Naive thymus-derived CD8-positive, alpha-beta T cell (primary cell): ENCODE results near the gene CACNA1C. TPM values are rescaled to one million over a fixed set of nuclear protein-coding genes. Genes with fewer than 3 reads are reported as not detected.

ENCODE experiments used
- ATAC-seq, 2 donors: fragments of 150-1000 bp; cut with Tn5 transposase in 1 of 2; sonication (Bioruptor Pico), chemical (Tn5 transposase) in 1 of 2; 1 replicate in 1 of 2; 2 replicates in 1 of 2; pipeline ENCODE4 v1.10.0; 2021; ENCODE audit warnings: mild to moderate bottlenecking in 2 of 2, moderate library complexity in 2 of 2
- POLR2A ChIA-PET: fragments of 350-600 bp; sonication (Branson Sonifier 250); formaldehyde crosslinking; loops from one replicate; lab custom pipeline; 2021; ENCODE audit warnings: antibody characterized with exemption; lab: Charles Lee
- DNase-seq, 10 donors: peaks; one replicate each; pipeline versions ENCODE4 v3.0.0 to v3.0.0-alpha.2; 2020 to 2022
- H3K27ac Mint-ChIP-seq, 10 donors: one replicate each; pipeline ENCODE4 v1.8.0; 2020 to 2022; ENCODE audit warnings: mild to moderate bottlenecking in 10 of 10, mixed read lengths in 10 of 10, moderate library complexity in 4 of 10, inconsistent platforms in 1 of 10
- H3K27me3 Mint-ChIP-seq, 5 donors: one replicate each; pipeline ENCODE4 v1.8.0; 2021 to 2022; ENCODE audit warnings: mixed read lengths in 5 of 5
- H3K36me3 Mint-ChIP-seq, 3 donors: one replicate each; pipeline ENCODE4 v1.8.0; 2020 to 2022; ENCODE audit warnings: mixed read lengths in 3 of 3, mild to moderate bottlenecking in 2 of 3, inconsistent platforms in 1 of 3
- H3K4me1 Mint-ChIP-seq, 4 donors: one replicate each; pipeline ENCODE4 v1.8.0; 2021 to 2022; ENCODE audit warnings: mixed read lengths in 4 of 4
- H3K4me3 Mint-ChIP-seq, 10 donors: one replicate each; pipeline ENCODE4 v1.8.0; 2020 to 2022; ENCODE audit warnings: mild to moderate bottlenecking in 10 of 10, mixed read lengths in 10 of 10, moderate library complexity in 6 of 10, inconsistent platforms in 1 of 10
- H3K9me3 Mint-ChIP-seq, 9 donors: one replicate each; pipeline ENCODE4 v1.8.0; 2020 to 2022; ENCODE audit warnings: mixed read lengths in 9 of 9, mild to moderate bottlenecking in 3 of 9, inconsistent platforms in 1 of 9, moderate library complexity in 1 of 9
- polyA plus RNA-seq, 3 donors: library from polyadenylated mRNA; unstranded; fragments of 300-500 nt; fragmentation: Illumina TruSeq; gene quantifications; one replicate each; pipeline ENCODE4 v1.2.3, GENCODE V29; 2021
- total RNA-seq, 8 experiments: library from RNA in 2 of 8; stranded (reverse) in 2 of 8; gene quantifications; one replicate each; pipeline ENCODE4 v1.2.3 and lab custom pipeline; 2021 to 2026

Gene CACNA1C
- total and polyA plus RNA-seq, 5 experiments from 2014 or later = 0.05 to 0.21 (median 0.16) TPM

GRCh38 chr12:2387103-2387834 lies 334.5 kb downstream of the CACNA1C start:
- H3K9me3 Mint-ChIP-seq = no peaks in the 10 kb centered on the region

GRCh38 chr12:2389079-2389790 lies 336.4 kb downstream of the CACNA1C start:
- Mint-ChIP-seq H3K27ac (no peak overlapping the region), H3K4me1 (peaks cover 0 to 2% (median 0%) of the 10 kb centered on the region in 4 donors), H3K9me3 (no peaks in the 10 kb centered on the region), H3K27me3 (peaks cover 0 to 12% (median 0%) of the 10 kb centered on the region in 5 donors), H3K4me3 (no peak overlapping the region), H3K36me3 (no peaks in the 10 kb centered on the region)
- DNase-seq = no peak
- POLR2A ChIA-PET = no interaction called here
- no peak for ATAC-seq

More at GRCh38 chr12:2387103-2387834, 334.5 kb downstream of the CACNA1C start:
- DNase-seq (no peak), ATAC-seq (no peak)
- POLR2A ChIA-PET = no interaction called here
- no peaks in the 10 kb centered on the region for H3K36me3 Mint-ChIP-seq
- H3K4me1 Mint-ChIP-seq = peaks cover 0 to 11% (median 1%) of the 10 kb centered on the region in 4 donors
- H3K27ac Mint-ChIP-seq = no peak overlapping the region
- no peak overlapping the region for H3K4me3 Mint-ChIP-seq
- H3K27me3 Mint-ChIP-seq = peaks cover 0 to 12% (median 2%) of the 10 kb centered on the region in 5 donors

GRCh38 chr12:2390133-2390532 lies 337.3 kb downstream of the CACNA1C start:
- no peak for ATAC-seq
- Mint-ChIP-seq H3K4me1 (peaks cover 0 to 2% (median 0%) of the 10 kb centered on the region in 4 donors), H3K27me3 (peaks cover 0 to 7% (median 0%) of the 10 kb centered on the region in 5 donors), H3K27ac (peak overlapping the region in 1 of 10 donors; percentile 20), H3K4me3 (no peak overlapping the region), H3K36me3 (no peaks in the 10 kb centered on the region), H3K9me3 (no peaks in the 10 kb centered on the region)
- DNase-seq = no peak
- POLR2A ChIA-PET = no interaction called here

GRCh38 chr12:2390850-2391390 lies 338.1 kb downstream of the CACNA1C start:
- H3K36me3 Mint-ChIP-seq = no peaks in the 10 kb centered on the region
- no peaks in the 10 kb centered on the region for H3K9me3 Mint-ChIP-seq
- no peak for DNase-seq
- no peak overlapping the region for H3K27ac Mint-ChIP-seq
- peaks cover 0 to 2% (median 0%) of the 10 kb centered on the region in 4 donors for H3K4me1 Mint-ChIP-seq
- POLR2A ChIA-PET = no interaction called here
- no peak overlapping the region for H3K4me3 Mint-ChIP-seq
- peaks cover 0 to 7% (median 0%) of the 10 kb centered on the region in 5 donors for H3K27me3 Mint-ChIP-seq
- ATAC-seq = no peak

- no peaks in the 10 kb centered on the region for H3K9me3 Mint-ChIP-seq
- ATAC-seq = no peak
- no peak overlapping the region for H3K4me3 Mint-ChIP-seq
- POLR2A ChIA-PET = no interaction called here
- H3K27ac Mint-ChIP-seq = no peak overlapping the region
- no peak for DNase-seq
- H3K4me1 Mint-ChIP-seq = peaks cover 0 to 2% (median 0%) of the 10 kb centered on the region in 4 donors
- peaks cover 0 to 7% (median 0%) of the 10 kb centered on the region in 5 donors for H3K27me3 Mint-ChIP-seq
- H3K36me3 Mint-ChIP-seq = no peaks in the 10 kb centered on the region
These were observed 339.0 kb downstream of the CACNA1C start for GRCh38 chr12:2391740-2392331.

- Mint-ChIP-seq H3K4me1 (peaks cover 0 to 2% (median 0%) of the 10 kb centered on the region in 4 donors), H3K27ac (no peak overlapping the region), H3K9me3 (no peaks in the 10 kb centered on the region), H3K36me3 (no peaks in the 10 kb centered on the region), H3K4me3 (no peak overlapping the region), H3K27me3 (peaks cover 0 to 7% (median 0%) of the 10 kb centered on the region in 5 donors)
- ATAC-seq = no peak
- POLR2A ChIA-PET = no interaction called here
- DNase-seq = no peak
These were observed 340.2 kb downstream of the CACNA1C start for GRCh38 chr12:2393016-2393415.

- ATAC-seq = no peak
- Mint-ChIP-seq H3K27ac (no peak overlapping the region), H3K36me3 (no peaks in the 10 kb centered on the region), H3K4me1 (peaks cover 0 to 2% (median 0%) of the 10 kb centered on the region in 4 donors), H3K4me3 (no peak overlapping the region), H3K9me3 (no peaks in the 10 kb centered on the region), H3K27me3 (peaks cover 0 to 7% (median 0%) of the 10 kb centered on the region in 5 donors)
- peak in 1 of 10 donors; percentile 3 for DNase-seq
- POLR2A ChIA-PET = no interaction called here
These were observed 341.2 kb downstream of the CACNA1C start for GRCh38 chr12:2393996-2394395.

GRCh38 chr12:2395354-2395977 lies 342.7 kb downstream of the CACNA1C start:
- no peak for ATAC-seq
- no peak overlapping the region for H3K27ac Mint-ChIP-seq
- H3K36me3 Mint-ChIP-seq = no peaks in the 10 kb centered on the region
- DNase-seq = peak in 5 of 10 donors; percentile 8 to 57 (median 21)
- POLR2A ChIA-PET = no interaction called here
- no peaks in the 10 kb centered on the region for H3K9me3 Mint-ChIP-seq
- peaks cover 0 to under 1% (median 0%) of the 10 kb centered on the region in 4 donors for H3K4me1 Mint-ChIP-seq
- H3K27me3 Mint-ChIP-seq = peaks cover 0 to 7% (median 0%) of the 10 kb centered on the region in 5 donors
- H3K4me3 Mint-ChIP-seq = no peak overlapping the region

- no peak overlapping the region for H3K27ac Mint-ChIP-seq
These were observed 343.7 kb downstream of the CACNA1C start for GRCh38 chr12:2396448-2396871.

GRCh38 chr12:2397356-2398045 lies 344.7 kb downstream of the CACNA1C start:
- ATAC-seq (no peak), DNase-seq (peak in 1 of 10 donors; percentile 60)
- H3K4me1 Mint-ChIP-seq = no peaks in the 10 kb centered on the region
- no peaks in the 10 kb centered on the region for H3K36me3 Mint-ChIP-seq
- H3K27ac Mint-ChIP-seq = no peak overlapping the region
- H3K27me3 Mint-ChIP-seq = peaks cover 0 to 4% (median 0%) of the 10 kb centered on the region in 5 donors
- no peak overlapping the region for H3K4me3 Mint-ChIP-seq
- no peaks in the 10 kb centered on the region for H3K9me3 Mint-ChIP-seq
- POLR2A ChIA-PET = no interaction called here

More at GRCh38 chr12:2396448-2396871, 343.7 kb downstream of the CACNA1C start:
- peak in 1 of 10 donors; percentile 15 for DNase-seq
- H3K9me3 Mint-ChIP-seq = no peaks in the 10 kb centered on the region
- POLR2A ChIA-PET = no interaction called here
- H3K36me3 Mint-ChIP-seq = no peaks in the 10 kb centered on the region
- no peak for ATAC-seq
- no peak overlapping the region for H3K4me3 Mint-ChIP-seq
- H3K4me1 Mint-ChIP-seq = no peaks in the 10 kb centered on the region
- H3K27me3 Mint-ChIP-seq = peaks cover 0 to 4% (median 0%) of the 10 kb centered on the region in 5 donors

GRCh38 chr12:2401040-2401439 lies 348.3 kb downstream of the CACNA1C start:
- POLR2A ChIA-PET = no interaction called here
- Mint-ChIP-seq H3K4me1 (peaks cover 2 to 12% (median 3%) of the 10 kb centered on the region in 4 donors), H3K36me3 (no peaks in the 10 kb centered on the region), H3K27ac (no peak overlapping the region), H3K9me3 (peaks cover 0 to 4% (median 0%) of the 10 kb centered on the region in 9 donors), H3K4me3 (no peak overlapping the region), H3K27me3 (peaks cover 0 to 4% (median 0%) of the 10 kb centered on the region in 5 donors)
- ATAC-seq (no peak), DNase-seq (peak in 1 of 10 donors; percentile 28)
